ENCODE results near the gene CPLX1. TPM values are rescaled to one million over a fixed set of nuclear protein-coding genes. Genes with fewer than 3 reads are reported as not detected.

CPLX1 gene
- total and polyA plus RNA-seq, 4 donors, result 5.3 to 117 (median 64.6) TPM

DNA sequence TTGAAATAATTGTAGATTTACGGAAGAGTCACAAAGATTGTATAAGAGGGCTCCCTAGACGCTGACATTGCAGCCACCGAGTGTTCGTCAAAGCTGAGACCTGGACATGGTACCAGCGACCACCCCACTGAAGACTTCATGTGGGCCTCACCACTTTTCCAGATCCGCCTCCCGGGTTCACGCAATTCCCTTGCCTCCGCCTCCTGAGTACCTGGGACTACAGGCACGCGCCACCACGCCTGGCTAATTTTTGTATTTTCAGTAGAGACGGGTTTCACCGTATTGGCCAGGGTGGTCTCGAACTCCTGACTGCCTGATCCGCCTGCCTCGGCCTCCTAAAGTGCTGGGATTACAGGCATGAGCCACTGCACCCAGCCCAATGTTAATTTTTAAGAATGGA, 29.7 kb downstream of the CPLX1 start:
- 89% methylated on average over 16 of the region's 17 CpGs for WGBS (ENCODE audit: insufficient coverage)
- Histone ChIP-seq H3K9me3 (ENCODE audit: control insufficient read depth, insufficient read depth, low read length) (no peaks in the 10 kb centered on the region), H3K27me3 (ENCODE audit: control insufficient read depth, insufficient read depth, low read length) (peaks cover 44% of the 10 kb centered on the region), H3K4me3 (ENCODE audit: low read depth, low read length) (no peak overlapping the region), H3K27ac (ENCODE audit: low read depth, low read length) (no peak overlapping the region), H3K4me1 (ENCODE audit: control insufficient read depth, insufficient read depth, low read length) (peaks cover 38% of the 10 kb centered on the region), H3K36me3 (ENCODE audit: control insufficient read depth, insufficient read depth, low read length) (peaks cover 12% of the 10 kb centered on the region)
- no peak for DNase-seq (ENCODE audit: low read depth in 4 of 6, low spot score in 6 of 6)

DNA sequence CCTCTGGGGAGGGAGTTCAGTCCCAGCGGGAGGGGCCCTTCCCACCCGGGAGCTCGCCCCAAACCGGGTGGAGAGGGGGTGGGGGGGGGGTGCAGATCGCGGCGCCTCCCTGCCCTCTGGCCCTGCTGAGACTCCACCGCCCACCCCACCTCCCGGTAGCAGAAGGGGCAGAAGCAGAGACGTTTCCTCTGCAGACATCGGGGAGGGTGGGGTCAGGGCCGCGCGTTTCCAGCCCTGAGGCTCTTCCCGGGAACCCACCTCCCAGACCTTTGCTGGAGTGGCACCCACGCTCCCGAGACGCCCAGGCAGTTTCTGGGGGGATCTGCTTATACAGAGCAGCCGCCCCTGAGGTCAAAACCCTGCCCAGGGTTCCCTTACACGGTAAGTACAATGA, 30.2 kb downstream of the CPLX1 start:
- Histone ChIP-seq H3K4me3 (ENCODE audit: low read depth, low read length) (no peak overlapping the region), H3K9me3 (ENCODE audit: control insufficient read depth, insufficient read depth, low read length) (no peaks in the 10 kb centered on the region), H3K27me3 (ENCODE audit: control insufficient read depth, insufficient read depth, low read length) (peaks cover 44% of the 10 kb centered on the region), H3K27ac (ENCODE audit: low read depth, low read length) (no peak overlapping the region), H3K4me1 (ENCODE audit: control insufficient read depth, insufficient read depth, low read length) (peaks cover 38% of the 10 kb centered on the region), H3K36me3 (ENCODE audit: control insufficient read depth, insufficient read depth, low read length) (peaks cover 12% of the 10 kb centered on the region)
- DNase-seq (ENCODE audit: low read depth in 4 of 6, low spot score in 6 of 6), result no peak
- WGBS (ENCODE audit: insufficient coverage), result 22% methylated on average over 12 of the region's 20 CpGs

- peaks cover 44% of the 10 kb centered on the region for H3K27me3 ChIP-seq (ENCODE audit: control insufficient read depth, insufficient read depth, low read length)
- H3K27ac ChIP-seq (ENCODE audit: low read depth, low read length), result no peak overlapping the region
Measured at GRCh38 chr4:794900-795725, 30.8 kb downstream of the CPLX1 start.

GRCh38 chr4:793941-794621, 31.8 kb downstream of the CPLX1 start:
- H3K27ac ChIP-seq (ENCODE audit: low read depth, low read length), result no peak overlapping the region
- H3K27me3 ChIP-seq (ENCODE audit: control insufficient read depth, insufficient read depth, low read length), result peaks cover 44% of the 10 kb centered on the region
- peaks cover 19% of the 10 kb centered on the region for H3K36me3 ChIP-seq (ENCODE audit: control insufficient read depth, insufficient read depth, low read length)
- H3K4me1 ChIP-seq (ENCODE audit: control insufficient read depth, insufficient read depth, low read length), result peaks cover 38% of the 10 kb centered on the region
- 37% methylated on average over 15 of the region's 19 CpGs for WGBS (ENCODE audit: insufficient coverage)
- DNase-seq (ENCODE audit: low read depth in 4 of 6, low spot score in 6 of 6), result no peak
- no peaks in the 10 kb centered on the region for H3K9me3 ChIP-seq (ENCODE audit: control insufficient read depth, insufficient read depth, low read length)
- H3K4me3 ChIP-seq (ENCODE audit: low read depth, low read length), result no peak overlapping the region

More at GRCh38 chr4:794900-795725, 30.8 kb downstream of the CPLX1 start:
- no peak for DNase-seq (ENCODE audit: low read depth in 4 of 6, low spot score in 6 of 6)
- Histone ChIP-seq H3K4me1 (ENCODE audit: control insufficient read depth, insufficient read depth, low read length) (peaks cover 38% of the 10 kb centered on the region), H3K4me3 (ENCODE audit: low read depth, low read length) (no peak overlapping the region), H3K36me3 (ENCODE audit: control insufficient read depth, insufficient read depth, low read length) (peaks cover 15% of the 10 kb centered on the region), H3K9me3 (ENCODE audit: control insufficient read depth, insufficient read depth, low read length) (no peaks in the 10 kb centered on the region)
- 8% methylated on average over 54 of the region's 71 CpGs for WGBS (ENCODE audit: insufficient coverage)

GRCh38 chr4:793093-793861, 32.7 kb downstream of the CPLX1 start:
- Histone ChIP-seq H3K4me3 (ENCODE audit: low read depth, low read length) (no peak overlapping the region), H3K9me3 (ENCODE audit: control insufficient read depth, insufficient read depth, low read length) (no peaks in the 10 kb centered on the region), H3K36me3 (ENCODE audit: control insufficient read depth, insufficient read depth, low read length) (peaks cover 27% of the 10 kb centered on the region), H3K27ac (ENCODE audit: low read depth, low read length) (no peak overlapping the region), H3K4me1 (ENCODE audit: control insufficient read depth, insufficient read depth, low read length) (peaks cover 38% of the 10 kb centered on the region), H3K27me3 (ENCODE audit: control insufficient read depth, insufficient read depth, low read length) (peaks cover 46% of the 10 kb centered on the region)
- WGBS (ENCODE audit: insufficient coverage), result 53% methylated on average over 17 of the region's 19 CpGs
- DNase-seq (ENCODE audit: low read depth in 4 of 6, low spot score in 6 of 6), result no peak

DNA sequence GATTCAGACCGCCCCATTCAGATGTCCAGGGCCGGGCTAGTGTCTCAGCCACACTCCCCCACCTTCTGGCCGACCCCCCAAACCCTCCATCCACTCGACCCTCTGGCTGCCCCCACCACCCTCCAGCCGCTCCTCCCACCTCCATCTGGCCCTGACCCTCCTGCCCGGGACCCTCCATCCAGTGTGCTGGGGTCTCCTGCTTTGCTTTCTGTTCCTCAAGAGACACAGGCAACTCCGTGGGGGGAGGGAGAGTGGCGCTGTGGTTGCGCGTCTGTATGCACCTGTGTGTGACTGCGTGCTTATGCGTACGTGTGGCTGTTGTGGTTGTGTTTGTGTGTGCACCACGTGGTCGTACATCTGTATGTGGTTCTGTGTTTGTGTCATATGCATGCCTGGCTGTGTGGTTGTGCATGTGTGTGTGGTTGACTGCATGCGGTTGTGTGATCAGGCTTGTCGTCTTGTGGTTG, 33.3 kb downstream of the CPLX1 start:
- H3K27me3 ChIP-seq (ENCODE audit: control insufficient read depth, insufficient read depth, low read length), result peaks cover 50% of the 10 kb centered on the region
- H3K4me3 ChIP-seq (ENCODE audit: low read depth, low read length), result no peak overlapping the region
- 52% methylated on average over 14 of the region's 17 CpGs for WGBS (ENCODE audit: insufficient coverage)
- peaks cover 31% of the 10 kb centered on the region for H3K36me3 ChIP-seq (ENCODE audit: control insufficient read depth, insufficient read depth, low read length)
- DNase-seq (ENCODE audit: low read depth in 4 of 6, low spot score in 6 of 6), result peak in 1 of 6 donors; percentile 24
- H3K27ac ChIP-seq (ENCODE audit: low read depth, low read length), result no peak overlapping the region
- H3K4me1 ChIP-seq (ENCODE audit: control insufficient read depth, insufficient read depth, low read length), result peaks cover 38% of the 10 kb centered on the region
- no peaks in the 10 kb centered on the region for H3K9me3 ChIP-seq (ENCODE audit: control insufficient read depth, insufficient read depth, low read length)

DNA sequence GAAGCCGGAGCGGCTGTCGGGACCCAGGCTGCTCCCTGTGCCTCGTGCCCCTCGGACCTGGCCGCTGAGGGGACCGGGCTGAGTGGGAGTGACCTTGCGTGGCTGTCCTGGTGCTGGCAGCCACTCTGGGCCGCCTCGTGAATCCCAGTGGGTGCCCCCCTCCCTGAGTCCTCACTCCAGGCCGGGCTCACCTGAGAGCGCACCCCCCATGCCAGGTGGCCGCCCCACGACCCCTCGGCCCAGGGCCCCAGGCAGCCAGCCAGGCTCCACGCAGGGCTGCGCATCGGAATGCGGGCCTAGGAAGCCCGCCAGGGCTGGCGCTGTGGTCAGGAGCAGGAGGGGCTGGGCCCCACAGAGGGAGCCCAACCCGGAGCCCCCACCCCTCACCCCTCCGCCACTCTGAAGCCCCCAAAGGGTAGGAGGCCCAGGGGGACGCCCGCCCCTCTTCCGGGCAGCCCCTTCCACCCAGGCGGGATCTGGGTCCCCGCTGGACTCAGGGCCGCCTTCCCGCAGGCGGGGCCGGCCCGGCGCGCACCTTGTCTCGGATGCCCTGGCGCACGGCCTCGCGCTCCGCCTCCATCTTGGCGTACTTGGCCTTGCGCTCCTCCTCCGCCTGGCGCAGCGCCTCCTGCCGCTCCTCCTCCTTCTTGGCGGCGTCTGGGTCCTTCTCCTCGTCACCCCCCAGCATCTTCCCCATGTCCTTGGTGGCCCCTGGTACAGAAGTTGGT, 33.9 kb downstream of the CPLX1 start:
- H3K4me3 ChIP-seq (ENCODE audit: low read depth, low read length), result no peak overlapping the region
- no peak overlapping the region for H3K27ac ChIP-seq (ENCODE audit: low read depth, low read length)
- peaks cover 56% of the 10 kb centered on the region for H3K27me3 ChIP-seq (ENCODE audit: control insufficient read depth, insufficient read depth, low read length)
- DNase-seq (ENCODE audit: low read depth in 4 of 6, low spot score in 6 of 6), result peak in 2 of 6 donors; percentile 72 to 75
- H3K9me3 ChIP-seq (ENCODE audit: control insufficient read depth, insufficient read depth, low read length), result no peaks in the 10 kb centered on the region
- 17% methylated on average over 47 of the region's 50 CpGs for WGBS (ENCODE audit: insufficient coverage)
- peaks cover 31% of the 10 kb centered on the region for H3K36me3 ChIP-seq (ENCODE audit: control insufficient read depth, insufficient read depth, low read length)
- H3K4me1 ChIP-seq (ENCODE audit: control insufficient read depth, insufficient read depth, low read length), result peaks cover 41% of the 10 kb centered on the region

DNA sequence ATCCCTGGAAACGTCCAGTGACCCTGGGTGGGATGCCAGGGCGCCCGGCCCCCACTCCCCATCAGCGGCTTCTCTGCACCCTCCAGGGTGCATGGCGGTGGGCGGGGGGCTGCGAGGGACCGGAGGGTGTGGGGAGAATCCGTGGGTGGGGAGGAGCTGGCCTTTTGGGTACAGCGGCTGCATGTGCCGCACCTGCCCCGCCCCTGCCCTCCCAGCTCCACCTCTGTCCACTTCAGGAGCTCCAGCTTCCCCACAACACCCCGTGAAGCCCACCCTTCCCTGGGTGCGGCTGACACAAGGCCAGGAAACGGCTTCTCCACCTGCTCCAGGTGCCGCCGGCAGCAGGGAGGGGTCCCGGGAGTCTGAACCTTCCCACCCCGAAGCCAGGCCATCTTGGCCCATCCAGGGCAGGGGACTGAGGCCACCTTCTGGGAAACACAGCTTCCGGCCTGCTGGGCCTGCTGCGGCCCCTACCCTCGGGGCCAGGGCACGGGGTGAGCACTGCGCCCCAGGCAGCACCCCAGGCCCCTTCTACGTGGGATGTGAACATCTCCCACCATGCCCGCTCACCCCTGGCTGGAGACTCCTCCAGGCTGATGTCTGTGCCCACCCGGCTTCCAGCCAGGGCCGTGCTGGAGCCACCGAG, 34.6 kb downstream of the CPLX1 start:
- peaks cover 48% of the 10 kb centered on the region for H3K4me1 ChIP-seq (ENCODE audit: control insufficient read depth, insufficient read depth, low read length)
- 74% methylated on average over 21 of the region's 29 CpGs for WGBS (ENCODE audit: insufficient coverage)
- DNase-seq (ENCODE audit: low read depth in 4 of 6, low spot score in 6 of 6), result no peak
- H3K27me3 ChIP-seq (ENCODE audit: control insufficient read depth, insufficient read depth, low read length), result peaks cover 62% of the 10 kb centered on the region
- H3K36me3 ChIP-seq (ENCODE audit: control insufficient read depth, insufficient read depth, low read length), result peaks cover 31% of the 10 kb centered on the region
- H3K4me3 ChIP-seq (ENCODE audit: low read depth, low read length), result no peak overlapping the region
- H3K9me3 ChIP-seq (ENCODE audit: control insufficient read depth, insufficient read depth, low read length), result no peaks in the 10 kb centered on the region
- no peak overlapping the region for H3K27ac ChIP-seq (ENCODE audit: low read depth, low read length)

DNA sequence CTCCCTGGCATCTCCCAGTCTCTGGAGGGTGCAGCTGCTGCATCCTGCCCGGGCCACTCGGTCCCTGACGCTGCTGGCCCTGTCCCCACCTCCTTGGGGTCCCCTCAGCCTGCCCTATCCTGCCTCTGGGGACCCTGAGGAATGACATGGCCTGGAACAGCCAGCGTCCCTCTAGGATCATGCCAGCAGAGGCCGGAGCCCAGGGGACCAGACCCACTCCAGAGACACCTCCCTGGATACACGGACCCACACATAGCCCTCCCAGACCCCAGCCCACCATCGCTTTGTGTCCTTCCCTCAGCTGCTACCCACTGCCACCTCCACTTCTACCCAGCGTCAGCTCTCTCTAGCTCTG, 35.5 kb downstream of the CPLX1 start:
- Histone ChIP-seq H3K27me3 (ENCODE audit: control insufficient read depth, insufficient read depth, low read length) (peaks cover 63% of the 10 kb centered on the region), H3K27ac (ENCODE audit: low read depth, low read length) (no peak overlapping the region), H3K4me3 (ENCODE audit: low read depth, low read length) (no peak overlapping the region), H3K9me3 (ENCODE audit: control insufficient read depth, insufficient read depth, low read length) (no peaks in the 10 kb centered on the region), H3K4me1 (ENCODE audit: control insufficient read depth, insufficient read depth, low read length) (peaks cover 50% of the 10 kb centered on the region), H3K36me3 (ENCODE audit: control insufficient read depth, insufficient read depth, low read length) (peaks cover 31% of the 10 kb centered on the region)
- WGBS (ENCODE audit: insufficient coverage), result 72% methylated on average over 8 of the region's 8 CpGs
- no peak for DNase-seq (ENCODE audit: low read depth in 4 of 6, low spot score in 6 of 6)

Data from spinal cord (tissue), 10 donors.